Measurements from ENCODE around the gene KRTAP12-1.

DNA sequence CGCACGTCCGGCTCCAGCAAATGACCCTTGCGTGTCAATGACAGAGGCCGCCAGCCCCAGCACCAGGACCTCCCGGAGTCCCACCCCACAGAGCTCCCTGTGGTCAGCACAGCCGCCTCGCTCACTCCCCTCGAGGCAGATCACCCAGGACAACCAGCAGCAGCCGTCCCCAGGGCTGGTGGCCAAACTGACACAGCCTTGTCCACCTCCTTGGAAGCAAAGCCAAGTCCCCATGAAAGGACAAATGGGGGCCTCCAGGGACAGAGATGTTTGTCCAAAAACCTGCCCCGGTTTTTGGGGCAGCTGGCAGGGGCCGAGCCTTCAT is 42.7 kb downstream of the KRTAP12-1 start:
- TF ChIP-seq CTCF (conservative IDR thresholded peaks at IDR 0.05; ENCODE audit: low read length) = no peak
- TF ChIP-seq EZH2phosphoT487 (IDR thresholded peaks at IDR 0.05; ENCODE audit: borderline replicate concordance) = no peak
